Ramos (cell line): Measurements from ENCODE around the gene ZFX.

Experiments
- in situ Hi-C: fragments of 300-500 bp; cut with MboI; formaldehyde crosslinking; loops from one replicate; pipeline ENCODE4 v1.14.3; 2022; ENCODE audit warnings: low sequenced_read_pairs; ENCODE audit not compliant: unreplicated experiment

ZFX gene

DNA sequence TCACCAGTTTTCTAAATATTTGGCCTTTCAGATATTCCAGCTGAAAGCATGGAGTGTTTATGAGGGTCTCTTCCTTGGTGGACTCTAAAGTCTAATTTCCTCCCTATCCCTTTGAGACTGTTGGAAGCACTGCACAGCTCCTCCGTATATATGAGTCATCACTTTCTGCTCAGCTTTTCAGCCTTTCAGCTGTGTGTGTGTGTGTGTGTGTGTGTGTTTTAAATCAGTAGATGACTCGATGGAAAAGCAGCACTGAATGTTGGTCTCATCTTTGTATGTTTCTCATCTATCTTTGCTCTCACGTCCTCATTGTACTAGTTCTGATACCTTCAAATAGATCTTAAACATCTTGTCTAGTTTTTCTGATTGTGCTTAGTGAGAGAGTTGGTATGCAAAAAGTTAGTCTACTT, 81.6 kb downstream of the ZFX start:
- in situ Hi-C loops = loop anchor here (10.0 kb wide), 1 partner anchor 146 kb away; no protein-coding TSS in a partner anchor

DNA sequence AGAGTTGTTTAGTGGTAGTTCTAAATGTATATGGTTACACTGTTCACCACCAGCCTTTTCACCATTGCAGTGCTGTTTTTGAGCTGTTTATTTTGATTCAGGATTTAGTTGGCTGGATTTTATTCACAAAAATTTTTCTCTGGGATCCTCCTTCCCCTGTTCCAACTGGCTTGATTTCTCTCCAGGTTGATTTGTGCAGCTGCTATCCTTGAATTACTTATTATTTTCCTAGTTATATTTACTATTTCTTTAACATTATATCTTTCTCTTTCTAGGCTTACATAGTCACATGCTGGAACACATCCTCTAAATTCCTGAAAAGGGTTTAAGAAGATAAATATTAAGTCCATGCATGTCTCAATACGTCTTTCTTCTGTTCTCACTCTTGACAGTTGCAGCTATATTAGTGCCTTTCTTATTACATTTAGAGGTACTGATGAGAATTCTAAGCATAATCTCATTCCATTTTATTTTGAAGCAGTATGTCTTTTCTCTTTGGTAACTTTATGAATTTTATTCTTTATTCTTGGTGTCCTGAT, 82.2 kb downstream of the ZFX start:
- in situ Hi-C loops = loop anchor here (10.0 kb wide), 1 partner anchor 147 kb away; no protein-coding TSS in a partner anchor

DNA sequence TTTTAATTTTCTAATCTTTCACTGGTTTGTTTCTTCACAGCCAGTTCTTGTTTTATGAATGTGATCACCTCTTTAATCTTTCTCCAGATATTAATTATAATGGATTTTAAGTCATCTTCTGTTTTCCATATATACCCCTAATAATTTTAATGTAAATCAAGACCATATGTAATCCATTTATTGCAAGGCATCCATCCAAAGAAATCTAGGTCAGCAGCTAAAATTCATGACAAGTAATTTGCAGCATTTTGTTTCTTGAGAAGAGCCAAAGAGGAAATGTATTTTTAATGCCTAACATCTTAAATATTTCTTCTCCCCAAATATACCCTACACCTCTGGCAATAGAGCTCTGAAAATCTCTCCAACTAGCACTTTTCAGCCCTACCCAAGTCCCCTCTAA, 83.3 kb downstream of the ZFX start:
- in situ Hi-C loops = loop anchor here (10.0 kb wide), 1 partner anchor 148 kb away; no protein-coding TSS in a partner anchor

GRCh38 chrX:24235084-24235710, 85.7 kb downstream of the ZFX start:
- in situ Hi-C loops = loop anchor here (10.0 kb wide), 1 partner anchor 150 kb away; no protein-coding TSS in a partner anchor

DNA sequence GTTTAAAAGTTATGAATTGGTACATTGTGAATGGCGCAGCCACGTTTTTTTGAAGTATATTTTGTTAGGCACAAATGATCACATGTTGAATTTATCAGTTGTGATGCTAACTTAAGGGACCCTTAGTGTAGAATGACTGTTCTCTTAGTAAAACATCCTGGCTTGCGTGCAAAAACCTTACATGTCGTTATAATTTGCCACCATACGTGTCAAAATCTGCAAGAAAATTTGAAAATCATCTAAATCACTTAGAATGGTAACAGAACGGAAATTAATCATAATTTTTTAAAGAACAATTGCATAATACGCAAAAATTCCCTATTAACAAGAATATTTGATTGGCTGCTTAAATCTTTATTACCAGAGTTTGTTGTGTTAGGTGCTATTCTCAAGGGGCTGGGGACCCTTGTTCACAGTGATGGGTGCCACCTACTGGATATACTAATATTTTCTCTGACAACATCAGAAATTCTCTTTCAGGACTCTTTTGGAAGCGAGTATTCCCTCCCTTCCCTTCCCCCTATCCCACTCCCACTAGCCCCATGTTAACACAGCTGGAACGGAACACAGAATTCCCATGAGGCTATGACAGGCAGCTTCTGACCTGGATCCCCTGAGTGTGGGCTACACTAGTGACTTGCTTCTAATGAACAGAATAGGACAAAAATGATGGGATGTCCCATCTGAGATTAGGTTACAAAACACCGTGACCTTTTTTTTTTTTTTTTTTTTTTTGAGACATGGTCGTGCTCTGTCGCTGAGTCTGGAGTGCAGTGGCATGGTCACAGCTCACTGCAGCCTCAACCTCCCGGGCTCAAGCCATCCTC, 92.5 kb downstream of the ZFX start:
- in situ Hi-C loops = no loop called here

GRCh38 chrX:24242649-24243175, 93.2 kb downstream of the ZFX start:
- in situ Hi-C loops = no loop called here

- in situ Hi-C loops = no loop called here
Observed at GRCh38 chrX:24243188-24243587, 93.7 kb downstream of the ZFX start.

- in situ Hi-C loops = no loop called here
Observed at GRCh38 chrX:24243692-24244091, 94.2 kb downstream of the ZFX start.

DNA sequence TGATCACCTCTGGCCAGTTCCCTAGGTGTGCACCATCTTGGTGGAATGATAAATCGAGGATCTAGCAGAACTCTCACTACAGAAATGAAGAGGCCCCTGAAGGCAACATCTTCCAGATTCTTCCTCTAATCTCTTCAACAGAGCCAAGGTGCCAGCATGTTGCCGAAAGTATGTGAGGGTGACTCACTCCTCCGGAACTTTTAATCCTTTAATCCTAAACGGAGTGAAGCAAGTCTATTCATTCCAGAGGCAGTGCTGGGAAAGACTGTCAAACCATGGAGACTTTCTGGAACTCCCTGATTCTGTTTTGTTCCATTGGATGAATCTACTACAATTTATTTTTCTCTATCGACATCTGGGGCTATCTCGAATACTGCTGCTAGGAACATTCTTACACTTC, 95.7 kb downstream of the ZFX start:
- in situ Hi-C loops = no loop called here

GRCh38 chrX:24248042-24248441, 98.5 kb downstream of the ZFX start:
- in situ Hi-C loops = no loop called here

- in situ Hi-C loops = no loop called here
Observed at GRCh38 chrX:24253030-24253429, 103.5 kb downstream of the ZFX start.

- in situ Hi-C loops = no loop called here
Observed at GRCh38 chrX:24253469-24253868, 103.9 kb downstream of the ZFX start.

DNA sequence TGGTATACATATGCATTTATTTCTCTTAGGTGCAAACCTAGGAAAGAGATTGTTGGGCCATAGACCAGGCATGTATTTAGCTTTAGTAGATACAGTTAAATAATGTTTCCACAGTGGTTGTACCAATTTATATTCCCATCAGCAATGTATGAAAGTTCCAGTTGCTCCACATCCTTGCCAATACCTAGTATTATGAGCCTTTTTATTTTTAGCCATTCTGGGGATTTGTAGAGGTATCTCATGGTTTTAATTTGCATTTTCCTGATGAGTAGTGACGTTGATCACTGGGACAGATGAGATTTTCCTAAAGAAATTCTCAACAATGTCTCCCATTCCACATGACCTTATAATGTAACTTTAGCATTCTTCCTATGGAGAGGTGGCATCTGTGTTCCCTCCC, 107.5 kb downstream of the ZFX start:
- in situ Hi-C loops = no loop called here

DNA sequence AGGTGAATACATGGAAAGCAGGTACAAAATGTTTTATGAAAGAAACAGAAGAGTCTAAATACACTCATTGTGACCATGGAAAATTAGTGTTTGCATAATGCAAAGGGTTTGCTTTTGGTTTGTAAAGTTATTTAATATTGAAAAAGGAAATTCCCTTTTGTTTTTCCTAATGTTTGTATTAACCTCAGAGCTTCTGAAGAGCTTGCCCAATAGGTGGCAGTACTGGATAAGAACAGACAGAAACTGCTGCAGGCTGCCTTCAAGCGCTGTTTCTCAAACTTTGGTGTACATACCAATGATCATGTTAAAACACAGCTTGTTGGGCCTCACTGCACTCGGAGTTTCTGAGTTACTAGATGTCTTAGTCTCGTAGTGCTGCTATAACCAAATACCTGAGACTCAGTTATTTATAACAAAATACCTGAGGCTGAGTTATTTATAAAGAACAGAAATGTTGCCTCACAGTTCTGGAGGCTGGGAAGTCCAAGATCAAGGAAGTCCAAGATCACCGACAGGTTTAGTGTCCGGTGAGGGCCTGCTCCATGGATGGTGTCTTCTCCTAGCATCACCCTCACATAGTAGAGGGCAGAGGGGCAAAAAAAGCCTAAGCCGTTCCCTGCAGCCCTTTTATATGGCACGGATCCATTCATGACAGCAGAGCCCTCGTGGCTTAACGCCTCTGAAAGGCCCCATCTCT, 110.2 kb downstream of the ZFX start:
- in situ Hi-C loops = no loop called here

GRCh38 chrX:24260842-24261550, 111.5 kb downstream of the ZFX start:
- in situ Hi-C loops = no loop called here

GRCh38 chrX:24262309-24262708, 112.8 kb downstream of the ZFX start:
- in situ Hi-C loops = no loop called here

GRCh38 chrX:24264383-24264782, 114.9 kb downstream of the ZFX start:
- in situ Hi-C loops = no loop called here
